Lower lobe of right lung (tissue), 2 donors: Measurements from ENCODE around the gene GJD3. TPM values are rescaled to one million over a fixed set of nuclear protein-coding genes. Genes with fewer than 3 reads are reported as not detected.
A peak's percentile ranks its signal among the peaks of the same experiment; 100 is the strongest.

Experiments
- ATAC-seq, 2 donors: fragments of 200-7000 bp; cut with Tn5 transposase; one replicate each; pipeline ENCODE4 v1.9.1; 2020 to 2022; ENCODE audit warnings: mild to moderate bottlenecking in 2 of 2, moderate library complexity in 2 of 2
- DNase-seq: peaks from one replicate; pipeline ENCODE4 v3.0.0-alpha.2; 2020
- H3K27ac ChIP-seq: fragments of 200-600 bp; one replicate; pipeline ENCODE4 v1.8.0; 2022
- H3K27me3 ChIP-seq: fragments of 200-600 bp; one replicate; pipeline ENCODE4 v1.8.0; 2022; ENCODE audit warnings: low read depth
- H3K36me3 ChIP-seq: fragments of 200-600 bp; one replicate; pipeline ENCODE4 v1.8.0; 2022; ENCODE audit warnings: mild to moderate bottlenecking
- H3K4me1 ChIP-seq: fragments of 200-600 bp; one replicate; pipeline ENCODE4 v1.8.0; 2022
- H3K4me3 ChIP-seq: fragments of 200-600 bp; one replicate; pipeline ENCODE4 v1.8.0; 2022; ENCODE audit warnings: mild to moderate bottlenecking
- H3K9me3 ChIP-seq: fragments of 200-600 bp; one replicate; pipeline ENCODE4 v1.8.0; 2022
- intact Hi-C: fragments of 100-400 bp; cut with DNase I; formaldehyde crosslinking; loops from one replicate; pipeline ENCODE4 v1.11.0; 2022
- total RNA-seq: library from RNA; stranded (reverse); fragmentation: NEBNext Ultra II Directional; extraction: Animal tissue kit (Norgen Biotek cat#: 25700); gene quantifications from one replicate; pipeline ENCODE4 v1.2.1, GENCODE V29; 2021
- TF ChIP-seq, protein P1 (sequence below): fragments of 200-600 bp; IDR thresholded peaks from one replicate; pipeline ENCODE4 v1.8.0; 2022; ENCODE audit warnings: antibody characterized with exemption, mild to moderate bottlenecking
- donor health status: DM: no; HTN: yes; CAD: no; lungs with severe emphysema.

Gene GJD3
- total RNA-seq, 1 donor from 2014 or later, result 3.1 TPM

DNA sequence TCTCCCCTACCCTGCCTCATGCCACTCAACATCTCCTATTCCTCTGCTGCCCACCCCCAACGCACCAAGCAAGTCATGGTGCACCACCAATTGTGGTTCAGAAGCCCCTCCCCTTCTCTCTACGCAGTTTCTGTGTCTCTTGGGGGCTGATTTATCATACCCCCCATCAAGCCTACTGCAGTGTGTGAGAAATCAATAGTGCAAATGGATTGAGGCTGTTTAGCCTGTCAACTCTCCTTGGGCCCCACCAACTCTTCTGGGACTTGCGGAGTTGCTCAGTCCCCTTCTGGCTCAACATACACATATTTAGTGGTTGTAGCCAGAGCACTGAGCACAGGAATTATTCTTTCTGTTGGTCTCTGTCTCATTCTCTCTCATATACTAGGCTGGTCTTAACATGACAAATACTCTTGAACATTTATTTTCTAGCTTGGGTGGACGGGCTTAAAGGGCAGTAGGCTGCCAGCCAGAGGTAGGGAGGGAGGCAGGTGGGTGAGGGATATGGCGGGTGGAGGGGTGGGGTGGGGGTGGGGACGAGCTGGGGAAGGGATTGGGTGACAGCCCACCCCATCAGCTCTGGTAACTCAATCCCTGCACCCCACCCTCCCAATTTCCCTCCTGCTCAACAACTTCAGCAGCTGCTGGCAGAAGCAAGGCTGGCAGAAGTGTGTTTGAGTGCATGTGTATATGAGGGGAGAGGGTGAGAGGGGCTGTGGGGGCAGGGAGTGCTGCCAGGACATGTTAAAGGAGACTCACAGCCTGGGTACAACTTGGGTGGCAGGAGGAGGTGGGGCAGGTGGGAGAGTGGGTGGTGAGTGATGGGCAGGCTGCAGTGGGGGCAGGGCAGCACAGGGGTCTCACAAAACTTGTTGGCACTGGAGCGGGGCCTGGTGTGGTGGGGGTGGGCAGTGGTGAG lies 50.6 kb downstream of the GJD3 start:
- peak overlapping the region; percentile 46 for H3K27ac ChIP-seq
- TF ChIP-seq, protein P1, sequence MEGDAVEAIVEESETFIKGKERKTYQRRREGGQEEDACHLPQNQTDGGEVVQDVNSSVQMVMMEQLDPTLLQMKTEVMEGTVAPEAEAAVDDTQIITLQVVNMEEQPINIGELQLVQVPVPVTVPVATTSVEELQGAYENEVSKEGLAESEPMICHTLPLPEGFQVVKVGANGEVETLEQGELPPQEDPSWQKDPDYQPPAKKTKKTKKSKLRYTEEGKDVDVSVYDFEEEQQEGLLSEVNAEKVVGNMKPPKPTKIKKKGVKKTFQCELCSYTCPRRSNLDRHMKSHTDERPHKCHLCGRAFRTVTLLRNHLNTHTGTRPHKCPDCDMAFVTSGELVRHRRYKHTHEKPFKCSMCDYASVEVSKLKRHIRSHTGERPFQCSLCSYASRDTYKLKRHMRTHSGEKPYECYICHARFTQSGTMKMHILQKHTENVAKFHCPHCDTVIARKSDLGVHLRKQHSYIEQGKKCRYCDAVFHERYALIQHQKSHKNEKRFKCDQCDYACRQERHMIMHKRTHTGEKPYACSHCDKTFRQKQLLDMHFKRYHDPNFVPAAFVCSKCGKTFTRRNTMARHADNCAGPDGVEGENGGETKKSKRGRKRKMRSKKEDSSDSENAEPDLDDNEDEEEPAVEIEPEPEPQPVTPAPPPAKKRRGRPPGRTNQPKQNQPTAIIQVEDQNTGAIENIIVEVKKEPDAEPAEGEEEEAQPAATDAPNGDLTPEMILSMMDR, result no peak
- peaks cover 90% of the 10 kb centered on the region for H3K4me1 ChIP-seq
- no peak for ATAC-seq
- H3K27me3 ChIP-seq, result no peaks in the 10 kb centered on the region
- H3K36me3 ChIP-seq, result no peaks in the 10 kb centered on the region
- no peaks in the 10 kb centered on the region for H3K9me3 ChIP-seq
- no peak for DNase-seq
- intact Hi-C loops, result no loop called here
- H3K4me3 ChIP-seq, result no peak overlapping the region

Other genes starting within 250 kb of the GJD3 start
- 97.7 TPM for gene MSL1, start 242.8 kb downstream of the GJD3 start, total RNA-seq
- gene CASC3, start 224.2 kb downstream of the GJD3 start, total RNA-seq, result 101 TPM
- gene RAPGEFL1, start 187.3 kb downstream of the GJD3 start, total RNA-seq, result 9.3 TPM
- gene WIPF2, start 145.4 kb downstream of the GJD3 start, total RNA-seq, result 42.4 TPM
- 2.3 TPM for gene CDC6, start 76.9 kb downstream of the GJD3 start, total RNA-seq
- 82.6 TPM for gene RARA, start 55.6 kb downstream of the GJD3 start, total RNA-seq
- 6.7 TPM for gene TOP2A, start 53.2 kb upstream of the GJD3 start, total RNA-seq
- 371 TPM for gene IGFBP4, start 78.7 kb upstream of the GJD3 start, total RNA-seq
- 0.68 TPM for gene TNS4, start 136.9 kb upstream of the GJD3 start, total RNA-seq
- gene CCR7, start 200.7 kb upstream of the GJD3 start, total RNA-seq, result 2.2 TPM